Loucy (cell line): ENCODE measurements around the gene GTF2A2.

Experiments used
- H2AFZ ChIP-seq: fragments of 200-600 bp; sonication (generic); 2 replicates; pipeline ENCODE4 v1.6.0; 2016; ENCODE audit warnings: antibody characterized with exemption, mild to moderate bottlenecking, low read length, moderate library complexity
- H3F3A ChIP-seq: fragments of 200-600 bp; 2 replicates; pipeline ENCODE4 v1.6.0; 2016; ENCODE audit warnings: antibody characterized with exemption, low read depth, mild to moderate bottlenecking
- H3K27me3 ChIP-seq: fragments of 200-600 bp; sonication (generic); 2 replicates; pipeline ENCODE4 v1.6.1; 2014; ENCODE audit warnings: low read length, mild to moderate bottlenecking; ENCODE audit not compliant: insufficient read depth, poor library complexity, severe bottlenecking
- H3K36me3 ChIP-seq: fragments of 200-600 bp; sonication (generic); 2 replicates; pipeline ENCODE4 v1.6.1; 2016; ENCODE audit warnings: low read length; ENCODE audit not compliant: insufficient read depth
- H3K4me1 ChIP-seq: fragments of 200-600 bp; sonication (generic); 2 replicates; pipeline ENCODE4 v1.5.1; 2014; ENCODE audit warnings: low read length, mild to moderate bottlenecking; ENCODE audit not compliant: insufficient read depth, poor library complexity, severe bottlenecking
- H3K4me2 ChIP-seq: fragments of 200-600 bp; sonication (generic); 2 replicates; pipeline ENCODE4 v1.6.0; 2014; ENCODE audit warnings: antibody characterized with exemption, low read length, low read depth, mild to moderate bottlenecking; ENCODE audit not compliant: poor library complexity, severe bottlenecking
- H3K4me3 ChIP-seq: fragments of 200-600 bp; sonication (generic); 2 replicates; pipeline ENCODE4 v1.5.1; 2014; ENCODE audit warnings: low read length, mild to moderate bottlenecking, mixed read lengths; ENCODE audit not compliant: poor library complexity, severe bottlenecking
- H3K79me2 ChIP-seq: fragments of 200-600 bp; sonication (generic); 2 replicates; pipeline ENCODE4 v1.6.1; 2014; ENCODE audit warnings: low read length; ENCODE audit not compliant: insufficient read depth
- H3K9ac ChIP-seq: fragments of 200-600 bp; sonication (generic); 2 replicates; pipeline ENCODE4 v1.6.0; 2014; ENCODE audit warnings: mild to moderate bottlenecking, low read depth, low read length, moderate library complexity; ENCODE audit not compliant: poor library complexity, severe bottlenecking
- H3K9me2 ChIP-seq: fragments of 200-600 bp; sonication (generic); replicated peaks from 2 replicates; pipeline ENCODE4 v1.6.1; 2016; ENCODE audit warnings: low read depth, low read length, mixed read lengths
- H3K9me3 ChIP-seq: fragments of 200-600 bp; sonication (generic); 2 replicates; pipeline ENCODE4 v1.6.1; 2014; ENCODE audit warnings: mild to moderate bottlenecking, antibody characterized with exemption, low read length, low read depth; ENCODE audit not compliant: insufficient read depth
- H4K20me1 ChIP-seq: fragments of 200-600 bp; sonication (generic); 2 replicates; pipeline ENCODE4 v1.6.0; 2014; ENCODE audit warnings: antibody characterized with exemption, low read length, mild to moderate bottlenecking; ENCODE audit not compliant: insufficient read depth, poor library complexity, severe bottlenecking
- EZH2phosphoT487 ChIP-seq: fragments of 200-600 bp; IDR thresholded peaks from 2 replicates; pipeline ENCODE4 v1.6.1; 2018; ENCODE audit warnings: antibody characterized with exemption, mild to moderate bottlenecking, moderate library complexity, borderline replicate concordance
- TF ChIP-seq, protein P1 (sequence below): fragments of 200-600 bp; sonication (generic); conservative IDR thresholded peaks from 2 replicates; pipeline ENCODE4 v1.5.1; 2014; ENCODE audit warnings: mild to moderate bottlenecking, antibody characterized with exemption, low read length

GTF2A2 gene

DNA sequence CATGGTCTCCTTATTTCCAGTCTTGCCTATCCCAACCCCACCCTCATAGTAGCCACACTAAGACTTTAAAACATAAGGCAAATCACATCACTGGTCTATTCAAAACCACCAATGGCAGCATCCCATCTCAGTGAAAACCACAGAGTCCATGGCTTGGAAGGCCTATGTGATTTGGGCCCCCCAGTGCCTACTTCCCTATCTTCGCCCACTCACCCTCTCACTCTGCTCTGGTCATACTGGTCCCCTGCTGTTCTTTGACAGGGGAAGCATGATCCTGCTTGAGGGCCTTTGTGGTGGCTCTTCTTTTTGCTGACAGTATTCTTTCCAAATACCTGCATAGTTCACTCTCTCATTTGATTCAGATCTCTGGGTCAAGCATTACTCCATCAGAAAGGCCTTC is 3.3 kb downstream of the GTF2A2 start:
- Histone ChIP-seq H3K79me2 (peaks cover 59% of the 10 kb centered on the region), H3K4me1 (peaks cover 43% of the 10 kb centered on the region), H3K27me3 (no peaks in the 10 kb centered on the region), H3K9me3 (peaks cover 5% of the 10 kb centered on the region), H3K9ac (peak overlapping the region; percentile 97), H3K4me3 (peak overlapping the region; percentile 95), H3K4me2 (peak overlapping the region; percentile 92), H3K36me3 (peaks cover 34% of the 10 kb centered on the region), H3F3A (no peaks in the 10 kb centered on the region), H4K20me1 (peaks cover 28% of the 10 kb centered on the region), H2AFZ (no peak overlapping the region), H3K9me2 (no peaks in the 10 kb centered on the region)
- TF ChIP-seq, protein P1, sequence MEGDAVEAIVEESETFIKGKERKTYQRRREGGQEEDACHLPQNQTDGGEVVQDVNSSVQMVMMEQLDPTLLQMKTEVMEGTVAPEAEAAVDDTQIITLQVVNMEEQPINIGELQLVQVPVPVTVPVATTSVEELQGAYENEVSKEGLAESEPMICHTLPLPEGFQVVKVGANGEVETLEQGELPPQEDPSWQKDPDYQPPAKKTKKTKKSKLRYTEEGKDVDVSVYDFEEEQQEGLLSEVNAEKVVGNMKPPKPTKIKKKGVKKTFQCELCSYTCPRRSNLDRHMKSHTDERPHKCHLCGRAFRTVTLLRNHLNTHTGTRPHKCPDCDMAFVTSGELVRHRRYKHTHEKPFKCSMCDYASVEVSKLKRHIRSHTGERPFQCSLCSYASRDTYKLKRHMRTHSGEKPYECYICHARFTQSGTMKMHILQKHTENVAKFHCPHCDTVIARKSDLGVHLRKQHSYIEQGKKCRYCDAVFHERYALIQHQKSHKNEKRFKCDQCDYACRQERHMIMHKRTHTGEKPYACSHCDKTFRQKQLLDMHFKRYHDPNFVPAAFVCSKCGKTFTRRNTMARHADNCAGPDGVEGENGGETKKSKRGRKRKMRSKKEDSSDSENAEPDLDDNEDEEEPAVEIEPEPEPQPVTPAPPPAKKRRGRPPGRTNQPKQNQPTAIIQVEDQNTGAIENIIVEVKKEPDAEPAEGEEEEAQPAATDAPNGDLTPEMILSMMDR: no peak
- TF ChIP-seq EZH2phosphoT487: no peak

DNA sequence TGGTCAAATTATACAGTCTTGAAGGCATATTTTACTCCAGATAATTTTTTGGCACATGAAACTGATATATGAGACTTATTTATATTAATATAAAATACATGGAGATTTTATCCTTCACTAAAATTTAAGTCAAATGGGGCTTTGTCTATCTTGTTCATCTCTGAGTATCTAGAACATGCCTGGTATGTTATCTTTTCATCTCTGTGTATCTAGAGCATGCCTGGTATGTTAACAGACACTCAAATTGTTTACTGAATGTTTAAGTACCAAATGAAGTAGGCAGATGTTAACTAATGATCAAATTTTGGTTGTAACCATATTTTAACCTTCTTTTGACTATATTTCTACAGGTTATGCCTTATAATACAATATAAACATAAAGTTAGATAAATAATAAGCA is 7.7 kb downstream of the GTF2A2 start:
- peaks cover 34% of the 10 kb centered on the region for H3K79me2 ChIP-seq
- H3K4me2 ChIP-seq: peak overlapping the region; percentile 16
- H4K20me1 ChIP-seq: peaks cover 7% of the 10 kb centered on the region
- no peak overlapping the region for H2AFZ ChIP-seq
- no peak for TF ChIP-seq EZH2phosphoT487
- TF ChIP-seq, protein P1: no peak
- no peaks in the 10 kb centered on the region for H3K27me3 ChIP-seq
- peaks cover 5% of the 10 kb centered on the region for H3K9me3 ChIP-seq
- no peak overlapping the region for H3K9ac ChIP-seq
- no peaks in the 10 kb centered on the region for H3K9me2 ChIP-seq
- H3K4me3 ChIP-seq: no peak overlapping the region
- H3K36me3 ChIP-seq: peaks cover 48% of the 10 kb centered on the region
- no peaks in the 10 kb centered on the region for H3F3A ChIP-seq
- peaks cover 23% of the 10 kb centered on the region for H3K4me1 ChIP-seq

GRCh38 chr15:59647085-59647484 is 10.2 kb downstream of the GTF2A2 start:
- Histone ChIP-seq H3K9me2 (no peaks in the 10 kb centered on the region), H3K27me3 (no peaks in the 10 kb centered on the region), H3F3A (no peaks in the 10 kb centered on the region), H3K79me2 (peaks cover 11% of the 10 kb centered on the region), H3K4me2 (no peak overlapping the region), H3K9me3 (no peaks in the 10 kb centered on the region), H4K20me1 (peaks cover 3% of the 10 kb centered on the region), H3K4me1 (peaks cover 10% of the 10 kb centered on the region), H3K4me3 (no peak overlapping the region), H3K9ac (no peak overlapping the region), H2AFZ (no peak overlapping the region), H3K36me3 (peaks cover 46% of the 10 kb centered on the region)
- TF ChIP-seq, protein P1: no peak
- TF ChIP-seq EZH2phosphoT487: no peak
